Brain microvascular endothelial cell (primary cell): ENCODE measurements around the gene DACH1.
"Not testable (repeated sequence)": the region's sequence is repeated elsewhere in the genome, so short reads cannot be mapped to it uniquely, and the experiment has no call there.

Source experiments
- DNase-seq: peaks from one replicate; pipeline ENCODE4 v3.0.0-alpha.2; 2020
- H3K27ac ChIP-seq: fragments of 250-450 bp; sonication (Bioruptor Pico); 2 replicates; pipeline ENCODE4 v1.5.1; 2020; ENCODE audit warnings: mild to moderate bottlenecking, moderate library complexity
- H3K27me3 ChIP-seq: fragments of 250-450 bp; sonication (Bioruptor Pico); replicated peaks from 2 replicates; pipeline ENCODE4 v1.5.1; 2020; ENCODE audit warnings: mild to moderate bottlenecking
- H3K36me3 ChIP-seq: fragments of 250-450 bp; sonication (Bioruptor Pico); replicated peaks from 2 replicates; pipeline ENCODE4 v1.5.1; 2020; ENCODE audit warnings: mild to moderate bottlenecking
- H3K4me3 ChIP-seq: 2 replicates; pipeline ENCODE4 v1.5.1; 2011; ENCODE audit warnings: low read depth, mild to moderate bottlenecking, control low read depth, low read length, moderate library complexity
- in situ Hi-C: cut with HindIII; loops from 2 replicates; pipeline ENCODE4 v1.10.0; 2017; ENCODE audit warnings: low sequenced_read_pairs, low pct_ligation_motif_present
- TF ChIP-seq, protein P1 (sequence below): IDR thresholded peaks from 2 replicates; pipeline ENCODE4 v1.5.1; 2011; ENCODE audit warnings: low read depth, mild to moderate bottlenecking, moderate library complexity, low read length, control low read depth, inconsistent platforms; ENCODE audit errors: missing control alignments

Gene DACH1

DNA sequence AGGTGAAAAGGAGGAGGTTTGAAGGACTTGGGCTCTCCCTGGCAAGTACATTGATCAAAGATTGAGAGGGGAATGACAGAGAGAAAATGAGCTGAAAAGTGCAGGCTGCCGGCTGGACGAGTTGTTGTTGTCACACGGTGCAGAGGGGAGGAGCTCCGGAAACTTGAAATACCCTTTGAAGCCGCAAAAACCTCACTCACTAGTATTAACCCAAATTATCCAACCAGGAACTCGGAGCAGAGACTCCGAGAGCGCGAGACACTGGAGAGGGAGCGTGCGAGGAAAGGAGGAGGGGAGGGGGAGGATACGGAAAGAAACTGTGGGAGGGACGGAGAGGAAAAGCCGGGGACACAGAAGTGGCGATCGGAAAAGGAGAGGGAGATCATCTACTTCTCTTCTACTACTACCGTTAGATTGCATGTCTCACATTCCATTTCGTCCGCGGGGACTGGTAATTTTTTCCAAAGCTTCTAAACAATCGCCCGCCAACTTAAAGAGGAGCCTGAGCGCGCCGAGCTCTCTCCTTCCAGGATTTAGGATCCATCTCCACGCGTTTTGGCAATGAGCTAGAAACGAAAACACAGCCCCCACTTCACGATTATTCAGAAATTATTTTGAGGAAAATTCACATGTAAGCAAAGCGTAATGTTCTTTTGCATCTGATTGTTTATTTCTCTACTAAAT, at the start of gene DACH1:
TSS of gene DACH1 (minus strand) at position 74 of the 684 bp plus-strand sequence.
- DNase-seq = peak; percentile 58
- Histone ChIP-seq H3K27ac (no peak within 1 kb of the TSS), H3K27me3 (peaks cover 22% of the 10 kb centered on the region), H3K4me3 (peak within 1 kb of the TSS; percentile 64), H3K36me3 (no peaks in the 10 kb centered on the region)
- in situ Hi-C loops = no loop called here
- TF ChIP-seq, protein P1, sequence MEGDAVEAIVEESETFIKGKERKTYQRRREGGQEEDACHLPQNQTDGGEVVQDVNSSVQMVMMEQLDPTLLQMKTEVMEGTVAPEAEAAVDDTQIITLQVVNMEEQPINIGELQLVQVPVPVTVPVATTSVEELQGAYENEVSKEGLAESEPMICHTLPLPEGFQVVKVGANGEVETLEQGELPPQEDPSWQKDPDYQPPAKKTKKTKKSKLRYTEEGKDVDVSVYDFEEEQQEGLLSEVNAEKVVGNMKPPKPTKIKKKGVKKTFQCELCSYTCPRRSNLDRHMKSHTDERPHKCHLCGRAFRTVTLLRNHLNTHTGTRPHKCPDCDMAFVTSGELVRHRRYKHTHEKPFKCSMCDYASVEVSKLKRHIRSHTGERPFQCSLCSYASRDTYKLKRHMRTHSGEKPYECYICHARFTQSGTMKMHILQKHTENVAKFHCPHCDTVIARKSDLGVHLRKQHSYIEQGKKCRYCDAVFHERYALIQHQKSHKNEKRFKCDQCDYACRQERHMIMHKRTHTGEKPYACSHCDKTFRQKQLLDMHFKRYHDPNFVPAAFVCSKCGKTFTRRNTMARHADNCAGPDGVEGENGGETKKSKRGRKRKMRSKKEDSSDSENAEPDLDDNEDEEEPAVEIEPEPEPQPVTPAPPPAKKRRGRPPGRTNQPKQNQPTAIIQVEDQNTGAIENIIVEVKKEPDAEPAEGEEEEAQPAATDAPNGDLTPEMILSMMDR = no peak

DNA sequence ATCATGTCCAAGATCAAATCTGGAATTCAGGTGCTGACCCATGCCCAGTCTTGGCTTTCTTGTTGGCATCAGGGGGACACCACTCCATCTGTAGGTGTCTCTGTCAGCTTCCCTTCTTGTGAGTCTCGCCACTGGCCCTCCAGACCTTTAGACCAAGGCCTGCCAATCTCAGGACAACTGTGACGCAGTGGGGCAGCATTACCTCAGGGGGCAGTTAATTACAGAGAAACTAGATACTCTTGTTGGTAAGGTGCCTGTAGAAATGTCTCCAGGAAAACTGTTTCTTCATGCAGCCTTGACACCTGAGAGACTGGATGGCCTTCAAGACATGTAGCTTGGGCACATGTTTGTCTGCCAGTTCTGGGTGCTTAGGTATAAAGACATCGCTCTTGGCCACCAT, 46.7 kb upstream of the DACH1 start:
- TF ChIP-seq, protein P1 = no peak
- in situ Hi-C loops = no loop called here
- H3K36me3 ChIP-seq = no peaks in the 10 kb centered on the region
- no peaks in the 10 kb centered on the region for H3K27me3 ChIP-seq
- no peak overlapping the region for H3K4me3 ChIP-seq
- H3K27ac ChIP-seq = no peak overlapping the region
- no peak for DNase-seq

DNA sequence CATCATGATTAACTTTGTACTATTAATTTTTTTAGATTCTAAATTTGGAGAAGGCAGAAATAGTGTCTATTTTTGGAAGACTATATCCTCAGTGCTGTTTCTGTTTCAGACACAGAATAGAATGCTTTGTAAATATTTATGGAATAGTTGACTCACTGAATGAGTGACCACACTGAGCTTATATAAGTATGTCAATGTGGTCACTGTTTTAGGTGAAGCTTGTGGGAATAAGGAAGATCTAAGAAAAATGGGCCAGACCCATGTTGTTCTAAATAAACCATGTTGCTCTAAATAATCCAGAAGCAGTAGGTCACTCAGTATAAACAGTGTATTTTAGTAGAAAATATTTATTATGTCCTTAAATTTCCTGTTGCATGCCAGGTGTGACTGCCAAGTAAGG, 45.5 kb upstream of the DACH1 start:
- Histone ChIP-seq H3K27ac (no peak overlapping the region), H3K36me3 (no peaks in the 10 kb centered on the region), H3K27me3 (no peaks in the 10 kb centered on the region), H3K4me3 (no peak overlapping the region)
- TF ChIP-seq, protein P1 = no peak
- DNase-seq = no peak
- in situ Hi-C loops = no loop called here

DNA sequence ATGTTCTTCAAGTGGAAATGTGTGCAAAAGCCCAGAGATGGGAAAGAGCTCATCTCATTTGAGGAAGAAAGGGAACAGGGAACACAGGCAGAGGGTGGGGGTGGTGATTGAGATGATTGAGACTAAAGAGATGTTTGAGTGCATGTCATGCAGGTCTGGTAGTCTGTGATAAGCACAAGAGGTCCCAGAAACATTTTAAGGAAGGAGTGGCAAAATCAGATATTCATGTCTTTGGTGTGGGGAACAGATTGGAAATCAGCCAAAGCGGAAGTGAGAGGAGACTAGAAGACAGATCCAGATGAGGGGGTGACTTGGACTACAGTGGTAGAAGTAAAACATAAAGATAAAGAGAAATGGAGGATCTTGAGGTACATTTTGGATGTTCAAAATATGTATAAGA, 39.4 kb upstream of the DACH1 start:
- in situ Hi-C loops = no loop called here

DNA sequence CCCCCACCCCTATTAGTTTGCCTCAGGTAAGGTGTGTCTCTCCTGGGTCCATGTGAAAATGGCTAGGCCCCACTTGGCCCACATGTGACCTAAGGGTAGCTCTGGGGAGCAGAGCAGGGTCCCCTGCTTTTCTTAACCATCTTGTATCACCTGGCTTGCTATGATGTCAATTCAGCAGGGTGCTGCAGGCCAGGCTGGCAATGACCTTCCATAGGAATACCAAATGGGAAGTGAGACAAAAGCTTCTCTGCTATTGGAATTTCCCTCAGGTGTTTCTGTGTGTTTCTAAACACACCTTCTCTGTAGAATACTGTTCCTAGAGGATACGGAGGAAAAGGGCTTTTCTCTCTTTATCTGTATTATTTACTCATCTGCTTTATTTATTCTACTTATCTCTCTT, 35.7 kb upstream of the DACH1 start:
- H3K27ac ChIP-seq = no peak overlapping the region
- in situ Hi-C loops = no loop called here
- no peaks in the 10 kb centered on the region for H3K36me3 ChIP-seq
- DNase-seq = no peak
- TF ChIP-seq, protein P1 = no peak
- H3K27me3 ChIP-seq = no peaks in the 10 kb centered on the region
- no peak overlapping the region for H3K4me3 ChIP-seq

More for the DNA sequence above, 39.4 kb upstream of the DACH1 start:
- TF ChIP-seq, protein P1 = no peak
- no peaks in the 10 kb centered on the region for H3K27me3 ChIP-seq
- H3K4me3 ChIP-seq = no peak overlapping the region
- no peaks in the 10 kb centered on the region for H3K36me3 ChIP-seq
- H3K27ac ChIP-seq = no peak overlapping the region
- DNase-seq = no peak

DNA sequence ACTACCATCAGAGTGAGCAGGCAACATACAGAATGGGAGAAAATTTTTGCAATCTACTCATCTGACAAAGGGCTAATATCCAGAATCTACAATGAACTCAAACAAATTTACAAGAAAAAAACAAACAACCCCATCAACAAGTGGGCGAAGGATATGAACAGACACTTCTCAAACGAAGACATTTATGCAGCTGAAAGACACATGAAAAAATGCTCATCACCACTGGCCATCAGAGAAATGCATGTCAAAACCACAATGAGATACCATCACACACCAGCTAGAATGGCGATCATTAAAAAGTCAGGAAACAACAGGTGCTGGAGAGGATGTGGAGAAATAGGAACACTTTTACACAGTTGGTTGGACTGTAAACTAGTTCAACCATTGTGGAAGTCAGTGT, 26.5 kb upstream of the DACH1 start:
- DNase-seq, H3K27me3 ChIP-seq, in situ Hi-C loops, H3K36me3 ChIP-seq, H3K27ac ChIP-seq, H3K4me3 ChIP-seq: not testable (repeated sequence)
